Stimulated activated CD4-positive, alpha-beta T cell treated with anti-CD3 and anti-CD28 coated beads, TNF-alpha, amount 100 ng/mL, for 24 hours (primary cell): ENCODE data around the gene UTF1.

Experiments used
- DNase-seq, 3 experiments: peaks; one replicate each; pipeline ENCODE4 v3.0.0-alpha.2; 2020; ENCODE audit warnings: low read depth in 3 of 3

Gene UTF1

GRCh38 chr10:133196936-133197758 lies 32.9 kb upstream of the UTF1 start:
- no peak for DNase-seq

DNA sequence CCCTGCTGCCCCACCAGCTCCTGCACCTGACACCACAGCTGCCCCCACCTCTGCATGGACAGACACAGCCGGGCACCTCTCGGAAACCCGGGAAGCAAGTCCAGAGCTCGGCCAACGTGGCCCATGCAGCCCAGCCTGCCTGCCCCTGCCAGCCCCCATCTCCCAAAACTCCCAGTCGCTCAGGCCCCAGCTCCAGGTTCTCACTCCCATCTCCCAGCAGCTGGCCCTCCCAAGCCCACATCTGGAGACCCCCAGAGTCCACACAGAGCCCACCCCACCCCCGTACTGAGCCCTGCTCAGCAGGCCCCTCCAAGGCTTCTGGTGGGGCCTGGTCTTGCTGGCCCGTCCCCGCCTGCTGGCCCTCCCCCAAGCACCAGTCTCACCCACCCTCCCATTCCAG lies 32.2 kb upstream of the UTF1 start:
- no peak for DNase-seq

- DNase-seq = no peak
Measured at GRCh38 chr10:133198206-133198605, 31.8 kb upstream of the UTF1 start.

DNA sequence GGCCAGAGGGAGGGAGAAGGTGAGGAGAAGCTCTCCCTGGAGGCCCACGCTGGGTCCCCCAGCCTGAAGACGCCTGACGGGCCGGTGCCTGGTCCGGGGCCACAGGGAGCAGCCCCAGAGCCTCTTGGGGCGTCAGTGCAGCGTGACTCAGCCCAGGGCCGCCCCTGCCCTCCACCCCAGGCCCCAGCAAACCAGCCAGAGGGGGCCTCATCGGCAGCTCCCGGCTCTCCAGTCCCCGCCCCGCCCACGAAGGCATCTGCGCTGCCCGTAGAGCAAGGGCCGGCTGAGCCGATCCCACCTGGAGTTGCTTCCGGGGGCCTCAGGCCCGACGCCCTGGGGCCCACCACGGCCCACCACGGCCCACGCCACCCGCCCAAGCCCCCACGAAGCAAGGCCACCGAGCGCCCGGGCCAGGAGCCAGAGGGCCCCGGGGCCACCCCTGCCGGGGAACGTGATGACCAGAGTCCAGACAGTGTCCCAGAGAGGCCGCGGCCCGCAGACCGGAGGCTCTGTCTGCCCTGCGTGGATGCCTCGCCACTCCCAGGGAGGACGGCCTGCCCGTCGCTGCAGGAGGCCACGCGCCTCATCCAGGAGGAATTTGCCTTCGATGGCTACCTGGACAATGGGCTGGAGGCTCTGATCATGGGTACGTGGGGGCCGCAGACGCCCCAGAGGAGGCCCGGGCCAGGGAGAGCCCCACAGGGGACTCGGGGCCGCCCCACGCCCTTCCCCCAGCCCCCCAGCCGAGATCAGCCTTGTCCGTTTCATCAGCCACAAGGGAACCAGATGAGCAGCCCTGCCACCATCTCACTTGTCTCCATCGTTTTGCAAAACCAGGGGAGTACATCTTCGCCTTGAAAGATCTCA lies 31.2 kb upstream of the UTF1 start:
- DNase-seq = no peak

- no peak for DNase-seq
Measured at GRCh38 chr10:133199488-133199885, 30.5 kb upstream of the UTF1 start.

DNA sequence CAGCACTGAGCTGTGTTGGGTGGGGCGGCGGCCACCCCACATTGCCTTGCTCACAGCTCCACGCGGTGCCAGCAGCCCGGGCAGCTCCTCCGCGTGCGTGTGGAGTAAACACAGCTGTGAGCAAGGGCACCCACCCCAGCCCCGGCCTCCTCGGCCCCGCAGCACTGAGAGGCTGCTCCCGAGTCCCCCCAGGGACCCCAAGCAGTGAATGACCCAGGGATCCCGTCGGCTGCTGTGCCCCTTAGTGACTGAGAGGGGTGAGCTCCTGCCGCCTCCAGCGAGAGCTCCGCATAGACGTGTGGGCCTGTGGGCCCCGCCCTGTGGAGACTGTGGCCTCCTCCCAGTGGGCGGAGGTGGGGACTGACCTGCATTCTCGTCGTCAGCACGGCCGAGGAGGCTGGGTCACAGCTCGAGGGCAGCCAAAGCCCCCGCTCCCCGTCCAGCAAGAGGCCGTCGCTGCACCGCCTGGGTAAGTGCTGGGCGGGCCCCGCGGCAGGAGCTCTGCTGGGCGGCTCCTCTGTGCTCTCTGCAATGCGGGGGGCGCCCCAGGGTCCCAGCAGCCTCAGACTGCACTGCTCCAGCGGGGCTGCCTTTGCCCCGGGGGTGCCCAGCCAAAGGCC lies 29.9 kb upstream of the UTF1 start:
- no peak for DNase-seq

DNA sequence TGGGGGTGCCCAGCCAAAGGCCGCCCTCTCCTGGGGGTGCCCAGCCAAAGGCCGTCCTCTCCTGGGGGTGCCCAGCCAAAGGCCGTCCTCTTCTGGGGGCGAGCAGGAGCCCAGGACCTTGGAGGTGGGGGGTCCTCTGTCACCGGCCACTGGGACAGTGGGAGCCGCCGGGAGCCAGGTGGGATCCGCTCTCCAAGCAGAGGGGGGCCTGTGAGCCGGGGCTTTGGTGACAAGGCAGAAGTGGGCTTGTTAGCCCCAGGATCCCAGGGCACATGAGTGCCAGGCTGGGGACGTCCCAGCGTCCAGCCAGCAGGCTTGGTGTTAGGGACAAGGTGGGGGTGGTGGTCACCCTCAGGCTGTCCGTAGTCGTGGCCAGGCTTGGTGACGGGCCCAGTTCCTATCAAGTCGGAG lies 29.4 kb upstream of the UTF1 start:
- no peak for DNase-seq

GRCh38 chr10:133201151-133201947 lies 28.7 kb upstream of the UTF1 start:
- no peak for DNase-seq

- DNase-seq = no peak
Measured at GRCh38 chr10:133201948-133202725, 27.9 kb upstream of the UTF1 start.

DNA sequence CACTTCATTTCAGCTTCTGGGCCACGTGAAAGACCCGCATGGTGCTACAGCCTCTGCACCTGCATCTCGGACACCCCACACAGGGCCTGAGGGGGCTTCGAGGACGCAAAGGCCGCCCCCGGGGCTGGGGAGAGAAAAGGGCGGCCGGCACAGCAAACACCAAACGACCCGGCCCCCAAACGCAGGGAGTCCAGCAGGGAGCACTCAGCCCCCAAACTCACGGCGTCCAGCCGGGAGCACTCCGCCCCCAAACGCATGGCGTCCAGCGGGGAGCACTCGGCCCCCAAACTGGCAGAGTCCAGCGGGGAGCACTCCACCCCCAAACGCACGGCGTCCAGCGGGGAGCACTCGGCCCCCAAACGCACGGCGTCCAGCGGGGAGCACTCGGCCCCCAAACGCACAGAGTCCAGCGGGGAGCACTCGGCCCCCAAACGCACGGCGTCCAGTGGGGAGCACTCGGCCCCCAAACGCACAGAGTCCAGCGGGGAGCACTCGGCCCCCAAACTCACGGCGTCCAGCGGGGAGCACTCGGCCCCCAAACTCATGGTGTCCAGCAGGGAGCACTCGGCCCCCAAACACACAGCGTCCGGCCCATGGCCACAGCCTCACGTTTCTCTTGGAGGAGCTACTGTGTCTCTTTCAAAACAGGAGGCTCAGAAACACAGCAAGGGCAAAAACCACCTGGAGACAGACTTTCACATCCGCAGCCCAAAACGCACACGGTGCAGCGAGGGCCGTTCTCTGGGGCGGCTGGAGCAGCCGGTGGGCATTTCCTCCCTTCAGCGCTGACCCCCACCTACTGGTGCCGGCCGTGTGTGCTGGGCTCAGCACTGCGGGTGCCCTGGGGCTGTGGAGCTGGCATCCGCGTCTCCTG lies 27.0 kb upstream of the UTF1 start:
- no peak for DNase-seq

GRCh38 chr10:133203652-133204195 lies 26.3 kb upstream of the UTF1 start:
- DNase-seq = no peak

- DNase-seq = no peak
Measured at GRCh38 chr10:133204226-133205015, 25.6 kb upstream of the UTF1 start.

DNA sequence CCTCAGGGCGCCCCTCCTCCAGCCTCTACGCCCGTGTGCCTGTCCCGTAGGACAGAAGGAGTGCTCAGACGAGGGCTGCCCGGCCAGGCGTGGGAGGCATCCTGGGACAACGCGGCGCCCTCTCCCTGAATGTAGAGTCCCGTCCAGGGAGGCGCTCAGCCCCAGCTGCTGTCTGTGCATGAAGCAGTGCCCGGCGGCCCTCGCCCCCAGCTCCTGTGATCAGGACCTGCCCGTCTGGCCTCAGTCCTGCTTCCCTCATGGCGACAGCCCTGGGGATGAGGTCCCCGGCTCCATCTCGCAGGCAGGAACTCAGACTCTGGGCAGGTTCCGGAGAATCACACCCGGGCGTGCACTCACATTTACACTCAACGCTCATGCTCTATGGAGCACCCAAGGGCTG lies 24.9 kb upstream of the UTF1 start:
- DNase-seq = no peak

GRCh38 chr10:133206356-133207040 lies 23.5 kb upstream of the UTF1 start:
- no peak for DNase-seq

GRCh38 chr10:133207041-133207600 lies 22.9 kb upstream of the UTF1 start:
- no peak for DNase-seq

DNA sequence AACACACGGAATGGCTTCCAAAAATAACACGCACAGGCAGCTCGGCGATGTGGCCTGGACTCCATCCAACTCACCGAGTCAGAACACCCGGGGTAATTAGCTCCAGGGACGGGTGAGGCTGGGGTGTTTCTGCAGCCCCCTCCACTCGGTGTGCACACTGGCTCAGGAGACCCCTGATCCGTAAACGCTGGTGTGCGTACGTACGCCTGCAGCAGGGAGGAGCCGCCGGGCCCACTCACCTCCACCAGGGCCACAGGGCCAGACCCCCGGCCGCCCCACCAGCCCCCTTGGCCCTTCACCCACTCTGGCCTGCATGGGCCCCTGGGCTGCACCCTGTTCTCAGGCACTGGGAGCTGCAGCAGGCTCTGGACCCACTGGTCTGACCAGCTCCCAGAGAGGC lies 22.4 kb upstream of the UTF1 start:
- no peak for DNase-seq

DNA sequence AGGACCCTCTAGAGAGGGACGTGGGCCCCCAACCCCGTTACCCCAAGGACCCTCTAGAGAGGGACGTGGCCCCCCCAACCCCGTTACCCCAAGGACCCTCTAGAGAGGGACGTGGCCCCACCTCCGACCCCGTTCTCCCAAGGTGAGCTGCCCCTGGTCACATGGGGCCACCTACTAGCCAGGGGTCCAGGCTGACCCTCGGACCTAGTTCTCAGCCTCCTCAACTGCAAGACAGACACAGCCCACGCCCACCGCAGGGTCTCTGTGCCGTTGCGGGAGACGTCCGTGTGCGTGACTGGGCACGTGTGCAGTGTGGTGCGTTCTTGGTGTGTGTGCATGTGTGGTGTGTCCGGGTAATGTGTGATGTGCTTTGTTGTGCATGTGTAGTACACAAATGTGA lies 21.6 kb upstream of the UTF1 start:
- no peak for DNase-seq

DNA sequence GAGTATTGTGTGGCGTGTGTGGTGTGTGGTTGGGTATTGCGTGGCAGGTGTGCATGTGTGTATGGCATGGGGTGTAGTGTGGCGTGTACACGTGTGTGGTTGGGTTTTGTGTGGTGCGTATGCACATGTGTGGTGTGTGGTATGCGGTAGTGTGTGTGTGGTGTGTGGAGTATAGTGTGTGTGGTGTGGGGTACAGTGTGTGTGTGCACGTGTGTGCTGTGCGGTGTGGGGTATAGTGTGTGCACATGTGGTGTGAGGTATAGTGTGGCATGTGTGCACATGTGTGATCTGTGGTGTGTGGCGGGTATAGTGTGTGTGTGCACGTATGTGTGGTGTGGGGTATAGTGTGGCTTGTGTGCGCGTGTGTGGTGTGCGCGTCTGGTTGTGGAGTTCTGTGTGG lies 20.9 kb upstream of the UTF1 start:
- no peak for DNase-seq
